ENCODE measurements around the gene HCN1.
"Not testable (repeated sequence)": the region's sequence is repeated elsewhere in the genome, so short reads cannot be mapped to it uniquely, and the experiment has no call there.

Gene HCN1

DNA sequence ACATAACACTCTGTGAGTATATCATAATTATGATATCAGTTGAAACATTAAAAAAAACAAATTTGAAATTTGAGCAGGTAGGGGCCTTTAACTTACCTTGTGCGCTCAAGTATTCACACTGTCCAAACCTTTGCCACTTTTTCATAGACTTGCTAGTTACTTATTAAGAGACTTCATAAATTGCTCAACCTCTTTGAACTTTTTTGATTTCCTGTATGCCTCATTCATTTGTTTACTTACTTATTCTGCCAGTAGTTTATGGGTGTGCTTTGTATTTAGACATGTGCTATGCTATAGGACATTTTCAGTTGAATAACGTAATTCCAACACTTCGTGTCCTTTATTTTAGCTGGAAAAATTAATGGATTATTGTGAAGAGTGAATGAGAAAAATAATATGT is 204.8 kb downstream of the HCN1 start:
- no peaks in the 10 kb centered on the region for H3K36me3 ChIP-seq
- TF ChIP-seq, protein P1, sequence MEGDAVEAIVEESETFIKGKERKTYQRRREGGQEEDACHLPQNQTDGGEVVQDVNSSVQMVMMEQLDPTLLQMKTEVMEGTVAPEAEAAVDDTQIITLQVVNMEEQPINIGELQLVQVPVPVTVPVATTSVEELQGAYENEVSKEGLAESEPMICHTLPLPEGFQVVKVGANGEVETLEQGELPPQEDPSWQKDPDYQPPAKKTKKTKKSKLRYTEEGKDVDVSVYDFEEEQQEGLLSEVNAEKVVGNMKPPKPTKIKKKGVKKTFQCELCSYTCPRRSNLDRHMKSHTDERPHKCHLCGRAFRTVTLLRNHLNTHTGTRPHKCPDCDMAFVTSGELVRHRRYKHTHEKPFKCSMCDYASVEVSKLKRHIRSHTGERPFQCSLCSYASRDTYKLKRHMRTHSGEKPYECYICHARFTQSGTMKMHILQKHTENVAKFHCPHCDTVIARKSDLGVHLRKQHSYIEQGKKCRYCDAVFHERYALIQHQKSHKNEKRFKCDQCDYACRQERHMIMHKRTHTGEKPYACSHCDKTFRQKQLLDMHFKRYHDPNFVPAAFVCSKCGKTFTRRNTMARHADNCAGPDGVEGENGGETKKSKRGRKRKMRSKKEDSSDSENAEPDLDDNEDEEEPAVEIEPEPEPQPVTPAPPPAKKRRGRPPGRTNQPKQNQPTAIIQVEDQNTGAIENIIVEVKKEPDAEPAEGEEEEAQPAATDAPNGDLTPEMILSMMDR (IDR thresholded peaks at IDR 0.05) = no peak

DNA sequence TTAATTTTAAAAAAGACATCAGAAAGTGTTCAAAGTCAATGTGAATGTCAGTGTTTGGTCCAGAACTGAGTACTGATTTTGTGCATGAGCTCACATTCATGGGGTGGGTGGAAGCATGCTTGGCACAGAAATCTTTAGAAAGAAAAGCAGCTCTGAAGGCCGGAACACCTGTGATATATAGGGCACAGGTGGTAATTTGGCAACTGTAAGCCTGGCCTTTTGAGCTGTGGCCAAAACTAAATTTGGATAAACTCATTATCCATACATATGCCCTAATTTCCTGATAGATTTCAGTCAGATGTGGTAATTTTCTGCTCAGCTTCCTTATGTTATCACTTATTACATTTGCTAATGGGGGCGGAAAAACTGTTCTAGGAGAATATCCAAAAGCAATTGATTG is 211.4 kb downstream of the HCN1 start:
- Histone ChIP-seq H3K27ac (no peak overlapping the region), H3K27me3 (no peaks in the 10 kb centered on the region), H3K9me3 (no peaks in the 10 kb centered on the region), H3K4me3 (ENCODE audit: low read depth in 1 of 2, low read length in 1 of 2) (no peak overlapping the region), H3K36me3 (no peaks in the 10 kb centered on the region), H3K4me1 (ENCODE audit: control insufficient read depth in 1 of 2, insufficient read depth in 1 of 2, low read depth in 1 of 2, low read length in 1 of 2) (no peaks in the 10 kb centered on the region)
- TF ChIP-seq, protein P1 (IDR thresholded peaks at IDR 0.05) = no peak

More for the DNA sequence above, 204.8 kb downstream of the HCN1 start:
- no peak overlapping the region for H3K27ac ChIP-seq
- H3K9me3 ChIP-seq = no peaks in the 10 kb centered on the region
- H3K4me1 ChIP-seq (ENCODE audit: control insufficient read depth in 1 of 2, insufficient read depth in 1 of 2, low read depth in 1 of 2, low read length in 1 of 2) = no peaks in the 10 kb centered on the region
- no peak overlapping the region for H3K4me3 ChIP-seq (ENCODE audit: low read depth in 1 of 2, low read length in 1 of 2)
- no peaks in the 10 kb centered on the region for H3K27me3 ChIP-seq

DNA sequence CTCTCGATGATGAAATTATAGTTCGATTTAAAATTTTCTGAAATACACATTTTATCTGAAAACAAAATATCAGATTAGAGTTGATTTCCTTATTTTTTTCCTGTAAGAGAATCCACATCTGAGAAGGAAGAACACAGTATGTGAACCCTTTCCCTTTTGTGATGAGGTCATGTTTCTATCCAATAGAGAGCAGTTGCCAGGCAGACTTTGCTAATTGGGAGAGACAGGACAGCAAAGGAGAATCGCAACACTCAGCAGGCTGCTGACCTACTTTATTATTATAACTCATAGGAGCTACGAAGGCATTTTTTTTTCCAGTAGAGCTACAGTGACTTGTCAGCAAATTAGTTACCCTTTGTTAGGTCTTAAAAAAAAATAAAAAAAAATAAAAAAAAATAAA is 242.1 kb downstream of the HCN1 start:
- H3K36me3 ChIP-seq = no peaks in the 10 kb centered on the region
- H3K4me1 ChIP-seq (ENCODE audit: control insufficient read depth in 1 of 2, insufficient read depth in 1 of 2, low read depth in 1 of 2, low read length in 1 of 2) = no peaks in the 10 kb centered on the region
- H3K27me3 ChIP-seq = no peaks in the 10 kb centered on the region
- TF ChIP-seq, protein P1 (IDR thresholded peaks at IDR 0.05) = no peak
- H3K9me3 ChIP-seq = no peaks in the 10 kb centered on the region
- no peak overlapping the region for H3K27ac ChIP-seq
- no peak overlapping the region for H3K4me3 ChIP-seq (ENCODE audit: low read depth in 1 of 2, low read length in 1 of 2)

DNA sequence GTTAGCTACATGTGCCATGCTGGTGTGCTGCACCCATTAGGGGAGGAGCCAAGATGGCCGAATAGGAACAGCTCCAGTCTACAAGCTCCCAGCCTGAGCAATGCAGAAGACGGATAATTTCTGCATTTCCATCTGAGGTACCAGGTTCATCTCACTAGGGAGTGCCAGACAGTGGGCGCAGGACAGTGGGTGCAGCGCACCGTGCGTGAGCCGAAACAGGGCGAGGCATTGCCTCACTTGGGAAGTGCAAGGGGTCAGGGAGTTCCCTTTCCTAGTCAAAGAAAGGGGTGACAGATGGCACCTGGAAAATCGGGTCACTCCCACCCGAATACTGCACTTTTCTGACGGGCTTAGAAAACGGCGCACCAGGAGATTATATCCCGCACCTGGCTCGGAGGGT is 251.3 kb downstream of the HCN1 start:
- H3K36me3 ChIP-seq; H3K27ac ChIP-seq; H3K9me3 ChIP-seq; H3K4me1 ChIP-seq (ENCODE audit: control insufficient read depth in 1 of 2, insufficient read depth in 1 of 2, low read depth in 1 of 2, low read length in 1 of 2); H3K27me3 ChIP-seq; H3K4me3 ChIP-seq (ENCODE audit: low read depth in 1 of 2, low read length in 1 of 2): not testable (repeated sequence)

DNA sequence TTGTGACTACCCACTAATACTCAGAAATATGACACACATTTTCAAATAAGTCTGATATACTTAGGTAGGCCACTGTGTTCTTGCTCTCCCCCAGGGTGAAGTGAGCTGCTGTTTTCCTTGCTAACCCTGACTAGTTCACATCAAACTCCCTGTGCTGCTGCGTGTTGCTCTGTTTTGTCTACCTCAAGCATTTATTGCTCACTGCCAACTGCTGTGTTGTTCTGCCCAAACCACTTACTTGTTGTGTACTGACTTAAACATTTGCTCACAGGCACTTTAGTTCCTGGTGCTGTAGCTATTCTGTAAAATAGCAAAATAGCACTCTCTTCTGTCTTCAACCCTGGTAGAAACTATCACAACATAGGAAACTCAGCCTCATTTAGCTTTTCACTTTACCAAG is 255.7 kb downstream of the HCN1 start:
- Histone ChIP-seq H3K9me3 (no peaks in the 10 kb centered on the region), H3K27ac (no peak overlapping the region), H3K36me3 (no peaks in the 10 kb centered on the region), H3K4me3 (ENCODE audit: low read depth in 1 of 2, low read length in 1 of 2) (no peak overlapping the region), H3K4me1 (ENCODE audit: control insufficient read depth in 1 of 2, insufficient read depth in 1 of 2, low read depth in 1 of 2, low read length in 1 of 2) (no peaks in the 10 kb centered on the region), H3K27me3 (no peaks in the 10 kb centered on the region)
- TF ChIP-seq, protein P1 (IDR thresholded peaks at IDR 0.05) = no peak

DNA sequence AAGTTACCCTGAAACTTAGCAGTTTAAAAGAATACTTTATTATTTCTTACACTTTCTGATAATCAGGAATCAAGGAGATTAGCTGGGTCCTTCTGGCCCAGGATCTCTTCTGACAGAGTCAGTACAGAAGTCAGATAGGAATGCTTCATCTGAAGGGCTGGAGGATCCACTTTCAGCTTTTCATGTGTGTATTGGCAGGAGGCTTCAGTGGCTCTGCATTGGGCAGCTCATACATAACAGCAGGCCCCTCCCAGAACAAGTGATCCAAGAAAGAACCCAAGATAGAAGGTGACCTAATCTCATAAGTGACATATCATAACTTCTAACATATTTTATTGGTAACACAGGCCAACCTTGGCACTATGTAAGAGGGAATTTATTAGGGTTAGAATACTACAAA is 258.4 kb downstream of the HCN1 start:
- Histone ChIP-seq H3K36me3 (no peaks in the 10 kb centered on the region), H3K27ac (no peak overlapping the region), H3K4me1 (ENCODE audit: control insufficient read depth in 1 of 2, insufficient read depth in 1 of 2, low read depth in 1 of 2, low read length in 1 of 2) (no peaks in the 10 kb centered on the region), H3K9me3 (no peaks in the 10 kb centered on the region), H3K4me3 (ENCODE audit: low read depth in 1 of 2, low read length in 1 of 2) (no peak overlapping the region), H3K27me3 (no peaks in the 10 kb centered on the region)
- TF ChIP-seq, protein P1 (IDR thresholded peaks at IDR 0.05) = no peak
